EH (cell line): Measurements from ENCODE around the gene ADD2.

Experiments used
- DNase-seq: peaks from one replicate; pipeline ENCODE4 v3.0.0-alpha.2; 2015; ENCODE audit warnings: low read depth

Gene ADD2

DNA sequence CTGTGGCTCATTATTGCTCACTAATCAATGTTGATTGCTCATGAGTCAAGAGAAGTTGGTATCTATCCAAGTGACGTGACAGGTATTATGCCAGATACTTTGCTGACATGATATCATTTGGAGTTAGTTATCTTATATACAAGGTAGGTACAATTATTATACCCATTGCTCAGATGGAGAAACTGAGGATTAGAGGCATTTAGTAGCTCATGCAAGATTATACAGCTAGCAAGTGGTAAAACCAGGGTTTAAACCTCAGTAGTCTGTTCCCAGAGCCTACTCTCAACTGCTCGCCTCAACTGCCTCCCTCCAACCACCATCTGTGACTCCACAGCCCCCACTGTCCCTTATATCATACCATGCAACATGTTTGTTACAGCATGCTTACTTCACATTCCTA, 16.3 kb upstream of the ADD2 start:
- no peak for DNase-seq

DNA sequence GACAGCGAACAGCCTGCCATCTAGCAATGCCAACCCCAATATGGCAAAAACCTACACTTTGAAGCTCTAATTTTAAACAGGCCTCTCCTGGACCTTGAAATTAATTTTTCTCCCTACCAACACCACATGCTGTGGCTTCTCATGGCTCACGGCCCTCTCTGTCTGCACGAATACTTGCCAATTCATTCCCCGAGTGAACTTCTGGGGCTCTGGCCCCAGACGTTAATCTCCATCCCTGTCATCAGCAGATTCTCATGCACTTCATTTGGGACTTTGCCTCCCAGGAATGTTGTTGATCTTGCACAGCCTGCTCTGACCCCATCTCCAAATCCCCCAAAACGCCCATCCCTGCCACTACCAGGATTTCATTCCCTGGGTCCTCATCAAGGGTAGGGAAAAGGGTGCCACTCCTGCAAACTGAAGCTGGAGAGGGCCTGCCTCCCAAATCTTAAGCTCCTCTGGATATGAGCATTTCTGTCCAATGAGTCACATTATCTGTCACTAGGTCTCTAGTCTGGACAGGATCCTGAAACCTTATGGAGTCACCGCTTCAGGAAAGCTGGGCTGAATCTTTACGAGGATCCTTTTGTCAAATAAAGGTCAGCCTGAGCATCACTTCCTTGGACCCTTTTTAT, 12.0 kb upstream of the ADD2 start:
- DNase-seq, result peak; percentile 44

DNA sequence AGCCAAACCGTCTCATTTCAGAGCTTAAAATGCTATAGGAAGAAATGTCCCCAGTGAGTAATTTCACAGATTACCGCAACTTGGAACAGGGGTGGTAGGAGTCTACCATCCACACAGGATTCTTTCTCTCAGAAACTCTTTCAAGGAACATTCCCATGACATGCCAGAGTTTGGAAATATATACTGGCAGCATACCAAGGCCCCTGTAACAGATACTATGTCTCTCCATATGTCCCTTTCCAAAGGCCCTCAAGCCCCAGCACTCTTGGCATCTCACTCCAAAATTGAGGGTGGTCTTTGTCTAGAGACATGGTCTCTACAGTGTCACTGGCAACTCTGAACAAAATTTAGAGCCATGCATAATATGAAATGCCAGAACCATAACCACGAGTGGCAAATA, 11.5 kb upstream of the ADD2 start:
- DNase-seq, result no peak

DNA sequence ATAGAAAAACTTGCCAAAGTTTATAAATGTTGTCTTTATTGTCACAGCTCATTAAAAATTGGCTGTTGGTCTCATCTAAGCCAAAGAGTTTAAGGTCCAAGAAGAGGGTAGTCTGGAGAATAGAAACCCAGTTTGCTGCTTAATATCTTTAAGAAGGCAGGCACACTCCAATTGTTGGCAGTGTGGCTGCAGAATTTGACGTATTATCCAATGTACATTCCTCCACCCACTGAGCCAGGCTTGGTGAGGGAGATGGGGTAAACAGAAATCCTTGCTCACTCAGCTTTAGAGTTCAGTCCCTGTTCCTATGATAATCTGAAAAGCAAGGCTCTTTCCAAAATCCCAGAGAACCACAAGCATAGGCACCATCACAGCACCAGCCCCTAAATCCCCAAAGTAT, 10.7 kb upstream of the ADD2 start:
- no peak for DNase-seq

DNA sequence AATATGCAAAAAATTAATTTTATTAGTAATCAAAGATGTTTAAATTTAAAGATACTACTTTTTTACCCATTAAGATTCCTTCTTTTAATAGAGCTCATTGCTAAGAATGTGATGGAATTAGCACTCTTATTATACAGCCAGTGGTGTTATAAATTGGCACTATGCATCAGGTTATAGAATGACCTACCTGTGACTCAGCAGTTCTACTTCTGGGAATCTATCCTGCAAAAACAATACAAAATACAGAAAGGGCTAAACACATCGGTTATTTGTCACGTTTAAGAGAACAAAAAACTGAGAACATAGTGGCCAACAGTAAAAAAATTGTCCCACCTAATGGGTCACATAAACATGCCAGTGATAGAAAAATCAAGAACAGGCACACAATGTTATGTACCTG, 9.4 kb upstream of the ADD2 start:
- DNase-seq, result no peak

DNA sequence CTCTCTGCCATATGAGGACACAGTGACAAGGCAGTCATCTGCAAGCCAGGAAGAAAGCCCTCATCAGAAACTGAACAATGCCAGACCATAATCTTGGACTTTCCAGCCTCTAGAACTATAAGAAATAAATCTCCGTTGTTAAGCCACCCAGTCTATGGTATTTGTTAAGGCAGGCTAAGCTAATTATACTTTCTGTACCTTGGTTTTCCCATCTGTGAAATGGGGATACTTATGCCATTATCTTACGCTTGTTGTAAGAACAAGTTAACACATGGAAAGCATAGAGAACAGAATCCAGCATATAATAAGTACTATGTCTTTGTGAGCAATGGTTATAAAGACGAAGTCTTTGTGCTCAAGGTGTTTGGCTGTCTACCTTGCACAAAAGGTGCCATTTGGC, 8.3 kb upstream of the ADD2 start:
- DNase-seq, result no peak

DNA sequence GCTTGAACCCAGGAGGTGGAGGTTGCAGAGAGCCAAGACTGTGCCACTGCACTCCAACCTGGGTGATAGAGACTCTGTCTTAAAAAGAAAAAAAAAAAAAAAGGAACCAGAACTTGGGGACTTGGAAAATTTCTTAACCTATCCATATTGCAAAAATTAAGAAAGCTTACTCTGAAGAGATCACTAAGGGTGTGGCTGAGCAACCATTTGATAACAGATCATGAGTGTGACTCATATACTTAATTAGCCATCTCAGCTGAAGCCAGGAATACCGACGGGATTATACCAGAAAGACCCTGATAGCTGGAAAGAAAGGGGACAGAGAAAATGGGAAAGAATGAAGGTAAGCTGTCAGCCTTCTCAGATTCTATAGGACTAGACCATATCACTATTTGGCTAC, 7.1 kb upstream of the ADD2 start:
- DNase-seq, result no peak

DNA sequence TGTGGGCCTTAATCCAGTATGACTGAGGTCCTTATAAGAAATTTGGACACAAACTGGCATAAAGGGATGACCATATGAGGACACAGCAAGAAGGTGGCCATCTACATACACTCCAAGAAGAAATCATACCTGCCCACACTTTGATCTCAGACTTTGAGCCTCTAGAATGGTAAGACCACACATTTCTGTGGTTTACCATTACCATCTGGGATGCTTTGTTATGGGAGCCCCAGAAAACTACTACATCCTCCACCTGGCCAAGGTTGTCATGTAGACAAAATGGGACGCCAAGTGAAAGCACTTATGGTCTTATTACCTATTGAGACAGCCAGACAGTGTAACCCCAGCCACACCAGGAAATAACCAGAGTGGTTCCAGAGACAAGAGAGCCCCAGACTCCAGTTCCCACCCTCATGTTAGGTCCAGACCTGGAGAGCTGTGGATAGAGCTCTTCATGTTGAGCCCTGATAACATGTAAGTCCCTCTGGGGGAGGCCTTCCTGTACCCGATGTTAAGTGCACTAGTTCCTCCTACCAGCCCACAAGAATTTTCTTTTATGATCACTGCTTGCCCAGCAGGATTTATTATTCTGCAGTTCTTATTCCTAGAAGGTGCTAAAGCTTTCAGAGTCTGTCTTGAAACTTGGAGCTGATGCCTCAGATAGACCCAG, 4.6 kb upstream of the ADD2 start:
- no peak for DNase-seq

DNA sequence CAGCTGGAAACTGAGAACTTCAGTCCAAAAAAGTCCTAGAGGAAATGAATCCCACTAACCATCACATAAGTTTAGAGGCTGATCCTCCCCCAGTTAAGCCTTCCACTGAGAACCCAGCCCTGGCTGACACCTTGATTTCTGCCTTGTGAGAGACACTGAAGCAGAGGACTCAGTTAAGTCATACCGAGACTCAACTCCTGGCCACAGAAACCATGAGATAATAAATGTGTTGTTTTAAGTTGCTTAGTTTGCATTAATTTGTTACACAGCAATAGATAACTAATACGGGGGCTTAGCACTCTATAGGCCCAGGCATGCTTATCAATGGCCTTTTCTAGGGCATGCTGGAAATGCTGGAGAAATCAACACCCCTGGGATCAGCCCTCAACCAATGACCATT, 3.4 kb upstream of the ADD2 start:
- no peak for DNase-seq

DNA sequence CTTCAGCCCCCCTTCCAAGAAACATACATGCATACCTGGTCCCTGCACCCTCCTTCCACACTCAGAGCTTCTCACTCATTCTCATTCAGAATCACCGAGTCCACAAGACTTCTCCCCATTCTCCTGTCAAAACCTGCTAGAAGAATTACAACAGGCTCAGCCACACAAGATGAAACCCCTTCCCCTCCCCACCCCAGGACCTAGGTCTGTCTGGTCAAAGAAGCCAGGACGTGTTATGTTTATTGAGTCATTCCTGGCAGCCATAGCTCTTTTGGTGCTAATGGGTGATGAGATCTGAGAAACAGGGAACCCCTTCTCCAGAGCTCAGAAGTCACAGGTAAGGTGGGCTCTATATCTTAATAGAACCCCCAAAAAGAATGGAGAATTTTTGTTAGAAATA, 1.4 kb upstream of the ADD2 start:
- no peak for DNase-seq

DNA sequence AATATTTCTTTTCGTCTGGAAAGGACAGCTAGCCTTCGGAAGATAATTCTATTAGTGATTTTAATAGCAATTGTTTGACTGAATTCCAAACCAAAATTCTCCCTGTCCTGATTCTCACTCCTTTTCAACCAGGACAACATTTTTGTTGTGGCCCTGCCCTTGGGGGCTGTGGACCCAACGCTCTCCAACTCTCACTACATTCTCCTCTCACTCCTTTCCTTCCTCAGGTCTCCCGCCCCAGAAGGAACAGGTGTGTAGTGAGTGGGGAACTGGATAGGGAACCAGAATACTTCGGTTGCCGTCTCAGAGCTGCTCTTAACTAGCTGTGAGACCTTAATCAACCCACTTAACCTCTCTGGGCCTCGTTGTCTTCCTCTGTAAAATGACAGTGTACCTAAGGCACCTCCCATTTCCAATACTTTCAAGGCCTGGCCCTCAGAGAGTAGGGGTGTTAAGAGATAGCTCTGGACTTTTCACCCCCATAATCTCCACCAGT, 638 bp upstream of the ADD2 start:
- no peak for DNase-seq

DNA sequence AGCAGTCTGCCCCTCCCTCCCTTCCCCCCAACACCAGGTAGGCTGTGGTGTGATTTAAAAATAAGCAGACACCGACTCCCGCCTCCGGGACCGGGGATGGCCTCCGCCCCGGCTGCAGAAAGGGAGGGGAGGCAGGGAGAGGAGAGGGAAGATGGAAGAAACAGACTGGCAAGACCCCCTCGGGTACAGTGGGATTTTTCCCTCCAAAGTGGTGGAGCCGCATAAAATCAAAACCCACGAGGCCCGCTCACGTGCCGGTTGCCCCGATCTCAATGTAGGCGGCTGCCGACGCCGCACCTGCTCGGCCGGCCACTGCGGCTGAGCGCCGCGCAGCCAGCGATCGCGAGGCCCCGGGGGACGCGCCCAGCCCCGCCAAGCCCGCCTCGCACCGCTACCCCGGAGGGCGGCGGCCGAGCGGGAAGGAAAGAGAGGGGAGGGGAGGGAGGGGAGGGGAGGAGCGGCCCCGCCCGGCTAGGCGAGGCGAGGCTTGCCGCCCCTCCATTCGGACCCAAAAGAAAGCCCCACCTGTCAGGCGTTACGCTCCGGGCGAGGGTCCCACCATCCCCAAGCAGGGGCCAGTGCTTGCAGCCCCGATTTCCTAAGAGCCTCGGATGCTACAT, 811 bp downstream of the ADD2 start:
- DNase-seq, result no peak

DNA sequence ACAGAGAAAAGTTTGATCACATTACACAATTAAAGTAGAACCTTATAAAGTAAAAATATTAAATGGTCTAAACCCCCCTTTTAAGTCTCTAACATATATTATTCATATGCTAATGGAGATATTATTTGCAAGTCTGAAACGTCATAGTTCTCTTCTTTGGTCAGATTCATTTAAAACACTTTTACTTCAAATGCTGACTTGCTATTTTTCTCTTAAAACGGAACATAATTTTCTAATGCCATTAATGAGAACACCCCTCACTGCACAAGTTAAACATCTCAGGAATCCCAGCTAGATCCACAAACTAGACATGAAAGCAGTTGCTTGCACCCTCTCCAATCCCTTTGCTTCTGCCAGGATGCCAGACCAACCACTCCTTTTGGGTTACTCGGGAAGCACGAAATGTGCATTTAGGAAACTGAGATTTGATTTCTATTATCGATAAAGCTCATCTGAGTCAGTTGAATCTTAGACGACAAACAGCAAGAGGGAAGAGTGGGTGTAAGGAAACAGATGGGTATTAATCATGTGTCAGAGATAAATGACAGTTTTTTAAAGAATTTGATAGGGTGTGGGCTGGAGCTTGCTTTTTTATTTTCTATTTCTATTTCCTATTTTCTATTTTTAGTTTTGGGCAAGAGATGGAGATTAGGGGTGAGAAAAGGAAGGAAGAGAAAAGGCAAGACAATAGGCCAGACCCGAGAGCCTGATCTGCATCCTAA, 1.5 kb downstream of the ADD2 start:
- DNase-seq, result no peak

DNA sequence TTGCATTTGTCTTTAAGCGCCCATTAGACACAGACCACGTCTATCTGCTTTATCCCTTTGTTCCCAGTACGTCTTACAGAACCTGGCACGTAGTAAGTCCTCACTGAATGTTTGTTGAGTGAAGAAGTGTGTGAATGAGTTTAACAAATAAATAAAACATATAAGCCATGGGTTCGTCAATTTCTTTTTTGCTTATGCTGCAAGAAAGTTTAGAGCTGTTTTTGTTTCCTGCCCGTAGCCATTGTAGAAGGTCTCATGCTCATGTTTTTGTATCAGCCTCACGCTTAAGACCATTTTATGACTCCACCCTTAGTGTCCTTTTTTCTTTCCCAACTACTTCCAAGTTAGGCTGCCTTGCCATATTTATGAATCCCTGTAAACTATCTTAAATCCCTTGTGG, 2.5 kb downstream of the ADD2 start:
- no peak for DNase-seq

DNA sequence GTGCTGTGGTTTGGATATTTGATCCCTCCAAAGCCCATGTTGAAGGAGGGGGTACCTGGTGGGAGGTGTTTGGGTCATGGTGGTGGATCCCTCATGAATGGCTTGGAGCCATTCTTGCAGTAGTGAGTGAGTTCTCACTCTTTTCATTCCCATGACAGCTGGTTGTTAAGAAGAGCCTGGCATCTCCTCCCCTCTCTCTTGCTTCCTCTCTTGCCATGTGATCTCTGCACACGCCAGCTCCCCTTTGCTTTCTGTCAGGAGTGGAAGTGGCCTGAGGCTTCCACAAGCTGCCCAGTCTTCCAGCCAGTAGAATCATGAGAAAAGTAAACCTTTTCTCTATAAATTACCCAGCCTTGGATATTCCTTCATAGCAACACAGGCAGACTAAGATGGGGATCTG, 8.6 kb downstream of the ADD2 start:
- DNase-seq, result no peak

DNA sequence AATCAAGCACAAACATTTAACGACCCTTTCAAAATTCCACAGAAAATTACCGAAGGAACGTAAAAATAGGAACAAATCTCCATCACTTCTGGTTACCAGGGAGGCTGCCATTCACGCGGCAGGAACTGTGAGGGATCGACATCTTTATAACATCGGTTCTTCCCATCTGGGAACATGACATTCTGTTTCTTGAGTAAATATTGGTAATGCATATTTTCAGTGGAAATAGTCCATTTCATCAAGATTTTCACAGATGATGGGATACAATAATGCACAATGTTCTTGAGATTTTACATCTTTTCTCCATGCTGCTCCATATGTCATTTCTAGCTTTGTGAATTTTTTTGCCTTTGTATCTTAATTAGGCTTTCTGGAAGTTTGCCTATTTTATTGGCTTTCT, 10.0 kb downstream of the ADD2 start:
- no peak for DNase-seq

DNA sequence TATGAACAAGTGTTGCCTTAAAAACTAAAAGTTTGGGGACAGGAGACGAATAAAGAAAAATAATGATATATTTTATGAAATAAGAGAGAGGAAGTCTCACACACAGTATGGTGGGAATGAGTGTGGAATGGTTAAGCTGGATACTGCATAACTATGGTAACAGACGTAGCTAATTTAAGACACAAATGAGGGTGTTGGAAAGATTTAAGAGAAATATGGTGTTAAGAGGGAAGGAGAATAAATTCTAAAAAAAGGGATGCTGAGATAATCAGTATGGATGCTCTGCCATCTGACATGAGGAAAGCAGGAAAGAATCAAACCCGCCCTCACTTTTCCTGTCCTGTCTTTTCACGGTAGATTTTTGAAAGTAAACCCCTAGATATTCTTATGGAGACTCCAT, 10.6 kb downstream of the ADD2 start:
- DNase-seq, result no peak

DNA sequence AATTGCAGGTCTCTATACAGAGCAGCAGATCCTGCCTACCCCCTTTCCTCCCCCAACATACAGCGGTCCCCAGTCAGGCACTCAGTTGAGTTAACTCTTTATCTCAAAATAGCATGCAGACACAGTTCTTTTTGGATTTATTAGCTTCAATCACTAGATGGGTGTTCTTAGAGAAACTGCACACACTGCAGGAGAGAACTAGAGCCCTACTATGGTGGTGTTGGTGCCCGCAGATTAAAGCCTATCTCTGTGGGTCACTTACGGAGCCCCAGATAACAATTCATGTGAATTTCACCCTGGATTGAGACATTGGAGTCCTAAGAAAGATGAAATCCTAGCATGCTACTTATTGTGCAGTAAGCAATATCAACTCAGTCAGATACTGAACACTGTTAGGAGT, 11.9 kb downstream of the ADD2 start:
- no peak for DNase-seq

DNA sequence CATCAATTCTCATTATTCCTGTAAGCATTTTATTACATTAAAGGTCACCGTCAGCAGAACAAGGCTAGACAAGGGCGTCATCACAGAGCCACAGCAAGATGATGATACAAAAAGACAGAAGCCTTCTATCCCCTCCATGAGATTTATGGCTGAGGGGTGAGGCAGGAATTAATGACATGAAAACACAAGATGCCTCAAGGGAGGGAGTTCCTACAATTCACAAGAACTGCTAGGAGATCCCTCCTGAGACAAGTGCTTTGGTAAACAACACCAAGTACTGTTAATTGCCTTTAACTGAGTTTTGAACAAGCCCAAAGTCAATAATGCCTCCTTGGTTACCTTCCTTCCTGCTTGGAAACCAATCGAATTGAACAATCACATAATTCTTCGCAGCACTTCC, 14.1 kb downstream of the ADD2 start:
- DNase-seq, result no peak

DNA sequence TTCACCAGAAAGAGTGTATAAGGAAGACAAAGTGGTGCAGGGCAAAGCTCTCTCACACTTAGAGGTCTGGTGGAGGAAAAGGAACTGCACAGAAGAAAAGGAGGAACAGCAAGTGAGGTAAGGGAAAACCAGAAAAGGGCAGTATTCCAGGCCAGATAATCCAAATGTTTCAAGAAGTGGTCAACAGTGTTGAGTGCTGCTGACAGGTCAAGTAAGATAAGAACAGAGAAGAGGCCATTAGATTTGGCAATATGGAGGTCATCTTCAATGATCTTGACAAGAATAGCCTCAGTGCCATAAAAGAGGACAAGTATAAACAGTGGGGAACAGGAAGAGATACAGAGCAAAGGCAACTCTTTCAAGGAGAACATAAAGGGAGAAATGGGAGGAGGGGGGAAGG, 15.0 kb downstream of the ADD2 start:
- no peak for DNase-seq

DNA sequence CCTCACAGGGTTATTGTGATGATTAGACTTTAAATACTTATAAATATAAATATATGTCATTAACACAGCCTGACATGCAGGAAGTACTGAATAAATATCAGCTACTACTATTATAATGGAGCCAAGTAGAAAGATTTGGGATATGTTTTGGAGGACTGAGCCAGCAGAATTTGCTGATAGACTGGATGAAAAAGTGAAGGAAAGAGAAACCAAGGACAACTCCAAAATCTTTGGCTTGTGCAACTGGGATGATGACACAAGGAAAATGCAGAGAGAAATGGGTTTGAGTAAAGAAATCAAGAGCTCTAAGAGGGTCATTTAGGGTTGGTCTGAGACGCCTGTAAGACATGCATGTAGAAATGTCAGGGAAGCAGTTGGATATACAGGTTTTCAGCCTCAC, 15.6 kb downstream of the ADD2 start:
- DNase-seq, result no peak

DNA sequence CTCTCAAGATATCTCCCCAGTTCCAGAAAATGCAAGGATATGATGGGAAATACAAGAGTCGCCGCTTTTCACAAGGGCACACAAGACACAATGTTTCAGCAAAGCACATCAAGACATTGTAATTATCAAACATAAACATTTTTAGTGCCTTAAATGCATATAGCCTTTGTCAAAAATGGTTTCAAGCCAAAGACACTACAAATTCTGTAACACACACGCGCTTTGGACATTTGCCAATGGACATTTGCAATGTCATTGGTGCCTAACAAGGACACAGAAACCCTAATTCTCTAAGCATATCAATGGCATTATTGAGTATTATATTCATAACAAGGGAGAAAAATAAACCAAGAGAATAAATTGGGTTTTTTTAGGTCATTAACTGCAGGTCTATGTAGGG, 16.1 kb downstream of the ADD2 start:
- no peak for DNase-seq

DNA sequence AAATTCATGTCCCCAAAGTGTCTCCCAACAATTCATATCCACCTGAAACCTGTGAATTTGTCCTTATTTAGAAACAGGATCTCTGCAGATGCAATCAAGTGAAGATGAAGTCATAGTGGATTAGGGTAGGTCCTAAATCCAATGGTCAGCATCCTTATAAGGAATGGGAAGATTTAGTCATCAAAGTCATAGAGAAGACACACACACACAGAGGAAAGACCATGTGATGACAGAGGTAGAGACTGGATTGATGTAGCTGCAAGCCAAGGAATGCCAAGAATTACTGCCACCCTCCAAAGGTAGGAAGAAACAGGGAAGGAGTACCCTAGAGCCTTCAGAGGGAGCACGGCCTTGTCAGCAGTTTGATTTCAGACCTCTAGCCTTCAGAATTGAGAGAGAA, 17.7 kb downstream of the ADD2 start:
- DNase-seq, result no peak
